Endothelial cell of umbilical vein (primary cell): Measurements from ENCODE around the gene DESI1. TPM values are rescaled to one million over a fixed set of nuclear protein-coding genes. Genes with fewer than 3 reads are reported as not detected.

Experiments used
- BruUV-seq: library from RNA; stranded (reverse); fragments of 400-500 nt; replicated peaks from 2 replicates; lab custom pipeline; 2021; lab: Mats Ljungman, UMichigan
- CTCF ChIA-PET: fragments of 300-600, 350-600 bp; sonication (Branson Sonifier 250); formaldehyde crosslinking; loops from one replicate; lab custom pipeline; 2021; ENCODE audit warnings: antibody characterized with exemption, inconsistent platforms; lab: Charles Lee
- POLR2A ChIA-PET: fragments of 300-600, 350-600 bp; sonication (Branson Sonifier 250); formaldehyde crosslinking; loops from one replicate; lab custom pipeline; 2021; ENCODE audit warnings: antibody characterized with exemption, inconsistent platforms; lab: Charles Lee
- DNase-seq: peaks from one replicate; pipeline ENCODE4 v3.0.0-alpha.2; 2011; ENCODE audit warnings: low read depth, low spot score
- FAIRE-seq: peaks from 2 replicates; lab custom pipeline; 2011; peaks lifted over from hg19 to GRCh38; lab: Jason Lieb, UNC
- H2AFZ ChIP-seq: 2 replicates; pipeline ENCODE4 v1.6.0; 2012; ENCODE audit warnings: low read depth, low read length, control low read depth, inconsistent platforms
- H3K27ac ChIP-seq: 2 replicates; pipeline ENCODE4 v1.5.1; 2011; ENCODE audit warnings: low read depth, mild to moderate bottlenecking, control low read depth, low read length, moderate library complexity; ENCODE audit not compliant: insufficient read depth
- H3K27me3 ChIP-seq, 2 experiments: 2 replicates each; pipeline versions ENCODE4 v1.6.0 to v1.6.1; 2011; ENCODE audit warnings: low read length in 2 of 2, mixed read lengths in 1 of 2; ENCODE audit not compliant: control insufficient read depth in 2 of 2, insufficient read depth in 2 of 2
- H3K36me3 ChIP-seq, 2 experiments: 2 replicates in 1 of 2; 3 replicates in 1 of 2; pipeline ENCODE4 v1.5.1; 2011; ENCODE audit warnings: low read length in 2 of 2, mild to moderate bottlenecking in 1 of 2, moderate library complexity in 1 of 2; ENCODE audit not compliant: control insufficient read depth in 2 of 2, insufficient read depth in 2 of 2; ENCODE audit errors: extremely low read depth in 1 of 2
- H3K4me1 ChIP-seq: 3 replicates; pipeline ENCODE4 v1.5.1; 2011; ENCODE audit warnings: mild to moderate bottlenecking, low read length; ENCODE audit not compliant: control insufficient read depth, insufficient read depth; ENCODE audit errors: extremely low read depth
- H3K4me2 ChIP-seq: 2 replicates; pipeline ENCODE4 v1.6.1; 2011; ENCODE audit warnings: low read length, control low read depth, mixed read lengths; ENCODE audit not compliant: insufficient read depth
- H3K4me3 ChIP-seq, 3 experiments: fragments of 200-600 bp in 1 of 3; sonication (generic), shearing (Covaris generic) in 1 of 3; replicated peaks in 1 of 3; 2 replicates each; pipeline ENCODE4 v1.5.1; 2011 to 2016; ENCODE audit warnings: control low read depth in 3 of 3, low read length in 3 of 3, mild to moderate bottlenecking in 2 of 3, inconsistent platforms in 1 of 3, low read depth in 1 of 3, moderate library complexity in 1 of 3; ENCODE audit not compliant: insufficient read depth in 1 of 3
- H3K79me2 ChIP-seq: 2 replicates; pipeline ENCODE4 v1.6.0; 2012; ENCODE audit warnings: low read length, inconsistent platforms; ENCODE audit not compliant: control insufficient read depth, insufficient read depth
- H3K9ac ChIP-seq: replicated peaks from 2 replicates; pipeline ENCODE3; 2011; ENCODE audit warnings: low read length, control low read depth; ENCODE audit not compliant: insufficient read depth; ENCODE audit errors: extremely low read depth
- H3K9me1 ChIP-seq: replicated peaks from 3 replicates; pipeline ENCODE4 v1.6.0; 2011; ENCODE audit warnings: mild to moderate bottlenecking, low read length; ENCODE audit not compliant: control insufficient read depth, insufficient read depth; ENCODE audit errors: extremely low read depth
- H3K9me3 ChIP-seq: replicated peaks from 2 replicates; pipeline ENCODE4 v1.5.1; 2012; ENCODE audit warnings: low read length, inconsistent platforms; ENCODE audit not compliant: control insufficient read depth, insufficient read depth
- H4K20me1 ChIP-seq: replicated peaks from 2 replicates; pipeline ENCODE3; 2011; ENCODE audit warnings: mild to moderate bottlenecking, low read length; ENCODE audit not compliant: control insufficient read depth, insufficient read depth; ENCODE audit errors: extremely low read depth
- CTCF ChIP-seq, 2 donors: IDR thresholded peaks; 1 replicate in 1 of 2; 2 replicates in 1 of 2; pipeline ENCODE4 v1.5.1; 2011; ENCODE audit warnings: low read length in 2 of 2, mild to moderate bottlenecking in 2 of 2, moderate library complexity in 2 of 2, control low read depth in 1 of 2, inconsistent platforms in 1 of 2, low read depth in 1 of 2; ENCODE audit not compliant: insufficient read depth in 1 of 2; ENCODE audit errors: extremely low read depth in 1 of 2
- FOS ChIP-seq: IDR thresholded peaks from 2 replicates; pipeline ENCODE4 v1.6.1; 2011; ENCODE audit warnings: mild to moderate bottlenecking, low read length, moderate library complexity, borderline replicate concordance; ENCODE audit not compliant: insufficient read depth
- GATA2 ChIP-seq: IDR thresholded peaks from 2 replicates; pipeline ENCODE4 v1.7.0; 2011; ENCODE audit warnings: low read depth, mild to moderate bottlenecking, moderate library complexity, mixed read lengths, low read length; ENCODE audit not compliant: insufficient read length, insufficient read depth
- JUN ChIP-seq: IDR thresholded peaks from 2 replicates; pipeline ENCODE4 v1.6.1; 2011; ENCODE audit warnings: borderline replicate concordance, low read depth; ENCODE audit not compliant: insufficient read length, insufficient read depth
- MAX ChIP-seq: IDR thresholded peaks from 2 replicates; pipeline ENCODE4 v1.6.1; 2011; ENCODE audit not compliant: insufficient read depth, insufficient read length
- MYC ChIP-seq: IDR thresholded peaks from one replicate; pipeline ENCODE4 v1.6.1; 2011; ENCODE audit warnings: mild to moderate bottlenecking, low read depth, low read length
- dilution Hi-C: fragments of 300-500 bp; cut with MboI; formaldehyde crosslinking; loops from one replicate; pipeline ENCODE4 v1.15.0; 2019; ENCODE audit warnings: low sequenced_read_pairs; ENCODE audit not compliant: extremely low pct_ligation_motif_present
- intact Hi-C: fragments of 100-400 bp; cut with micrococcal nuclease; formaldehyde crosslinking; loops from one replicate; pipeline ENCODE4 v1.10.0; 2022
- polyA plus RNA-seq, 4 experiments: library from polyadenylated mRNA; depleted of rRNA in 3 of 4; stranded (reverse) in 3 of 4; unstranded in 1 of 4; fragments of >200 nt; gene quantifications; 2 replicates each; pipeline versions ENCODE4 v1.2.1 to v1.2.3, GENCODE V29; 2011 to 2012; ENCODE audit warnings: missing spikeins in 1 of 4
- total RNA-seq: library from RNA; stranded (reverse); gene quantifications from 2 replicates; pipeline ENCODE4 v1.2.3, GENCODE V29; 2021

The DESI1 gene
- total and polyA plus RNA-seq, 2 donors (not counting 3 experiments of a cell fraction or from before 2014, with no cell fraction given) = 36.8 to 59.1 TPM

GRCh38 chr22:41578818-41579217 lies 42.0 kb downstream of the DESI1 start:
- H3K4me1 ChIP-seq = no peaks in the 10 kb centered on the region
- TF ChIP-seq JUN (no peak), MAX (no peak), FOS (no peak), CTCF (IDR thresholded peaks at IDR 0.05; ENCODE audit: extremely low read depth in 1 of 2, insufficient read depth in 1 of 2, low read depth in 1 of 2, low read length in 2 of 2) (no peak), MYC (no peak), GATA2 (no peak)
- no peaks in the 10 kb centered on the region for H3K9me3 ChIP-seq
- BruUV-seq = no TSS peak
- DNase-seq (no peak), FAIRE-seq (no peak)
- intact Hi-C loops (no loop called here), dilution Hi-C loops (no loop called here)
- POLR2A ChIA-PET = interaction anchor here (0.6 to 1.2 kb wide), 2 partner anchors 11 to 392 kb away, joined by 5 read pairs; partner anchors contain the start of gene PMM1
- CTCF ChIA-PET = interaction anchor here (0.6 to 1.3 kb wide), 3 partner anchors 10 to 12 kb away, joined by 3 to 6 read pairs (median 5); partner anchors contain the start of gene PMM1
- no peak overlapping the region for H2AFZ ChIP-seq
- no peaks in the 10 kb centered on the region for H4K20me1 ChIP-seq
- no peak overlapping the region for H3K27ac ChIP-seq
- H3K4me3 ChIP-seq = no peak overlapping the region
- no peaks in the 10 kb centered on the region for H3K79me2 ChIP-seq
- peaks cover 0 to 7% of the 10 kb centered on the region in 2 experiments for H3K36me3 ChIP-seq
- no peak overlapping the region for H3K4me2 ChIP-seq
- no peak overlapping the region for H3K9ac ChIP-seq
- no peaks in the 10 kb centered on the region for H3K9me1 ChIP-seq
- no peaks in the 10 kb centered on the region for H3K27me3 ChIP-seq
